NCI-H345 treated with DMSO at 0.1 percent for 48 hours (cell line): ENCODE results near the gene SESTD1.
"Not testable (repeated sequence)": the region's sequence is repeated elsewhere in the genome, so short reads cannot be mapped to it uniquely, and the experiment has no call there.

Experiments used
- DNase-seq: peaks from one replicate; lab custom pipeline; 2025; ENCODE audit not compliant: unreplicated experiment; lab: John Stamatoyannopoulos, UW

Gene SESTD1

DNA sequence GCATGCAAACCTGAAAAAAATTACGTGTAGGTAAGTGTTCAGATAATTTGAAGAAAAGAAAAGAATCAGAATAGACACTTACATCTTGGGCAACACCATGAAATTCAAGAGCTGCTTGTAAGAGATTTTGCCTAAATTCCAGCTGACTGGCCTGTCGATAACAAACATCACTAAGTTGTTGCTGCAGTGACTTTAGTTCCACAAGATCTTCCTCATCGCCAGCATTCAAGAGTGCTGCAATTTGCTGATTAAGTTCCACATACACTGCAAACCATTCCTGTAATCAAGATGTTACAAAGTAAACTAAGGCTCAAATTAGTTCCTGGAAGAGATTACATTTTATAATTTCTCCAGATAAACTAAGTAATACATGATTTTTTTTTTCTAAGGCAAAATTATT, 140.3 kb downstream of the SESTD1 start:
- no peak for DNase-seq

GRCh38 chr2:179123272-179123662, 141.4 kb downstream of the SESTD1 start:
- DNase-seq, result no peak

GRCh38 chr2:179107737-179108136, 156.9 kb downstream of the SESTD1 start:
- DNase-seq, result no peak

GRCh38 chr2:179106676-179107428, 157.8 kb downstream of the SESTD1 start:
- DNase-seq, result peak; percentile 93

DNA sequence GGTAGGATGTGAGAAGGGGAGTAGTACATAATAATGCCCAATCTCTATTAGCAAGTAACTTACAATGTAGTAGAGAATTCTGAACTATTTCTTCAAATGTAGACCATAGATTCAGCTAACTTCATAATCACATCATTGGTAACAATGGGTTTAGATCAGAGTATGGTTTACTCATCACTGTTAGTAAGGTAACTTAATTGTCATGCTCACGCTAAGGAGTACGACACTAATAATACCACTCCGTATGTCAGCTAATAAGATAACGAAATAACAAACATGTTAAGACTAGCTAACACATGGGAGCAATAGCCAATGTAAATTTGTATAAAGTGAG, 158.3 kb downstream of the SESTD1 start:
- DNase-seq, result peak; percentile 59

- no peak for DNase-seq
Observed at GRCh38 chr2:179104736-179105135, 159.9 kb downstream of the SESTD1 start.

GRCh38 chr2:179098080-179098689, 166.4 kb downstream of the SESTD1 start:
- DNase-seq, result no peak

DNA sequence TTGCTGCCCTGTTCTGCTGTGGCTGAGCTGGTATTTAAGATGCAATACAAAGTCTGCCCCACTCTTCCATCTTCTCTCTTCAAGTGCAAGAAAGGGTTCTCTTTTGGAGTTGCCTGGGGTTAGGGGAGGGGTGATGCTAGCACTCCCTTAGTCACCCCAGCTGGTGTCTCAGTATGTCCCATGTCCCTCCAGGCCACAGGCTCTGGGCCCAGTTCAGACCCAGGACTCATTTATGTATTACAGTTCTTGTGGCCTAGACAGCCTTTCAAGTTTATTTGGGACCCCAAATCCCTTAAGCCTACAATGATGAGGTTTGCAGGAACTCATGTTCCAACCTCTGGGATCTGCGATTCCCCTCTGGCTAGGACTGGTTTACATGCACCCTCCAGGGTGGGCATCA, 167.5 kb downstream of the SESTD1 start:
- DNase-seq, result no peak

- DNase-seq, result peak; percentile 24
Observed at GRCh38 chr2:179096090-179096489, 168.5 kb downstream of the SESTD1 start.

- DNase-seq, result not testable (repeated sequence)
Observed at GRCh38 chr2:179092912-179093311, 171.7 kb downstream of the SESTD1 start.

GRCh38 chr2:179082697-179083096, 181.9 kb downstream of the SESTD1 start:
- DNase-seq, result no peak

DNA sequence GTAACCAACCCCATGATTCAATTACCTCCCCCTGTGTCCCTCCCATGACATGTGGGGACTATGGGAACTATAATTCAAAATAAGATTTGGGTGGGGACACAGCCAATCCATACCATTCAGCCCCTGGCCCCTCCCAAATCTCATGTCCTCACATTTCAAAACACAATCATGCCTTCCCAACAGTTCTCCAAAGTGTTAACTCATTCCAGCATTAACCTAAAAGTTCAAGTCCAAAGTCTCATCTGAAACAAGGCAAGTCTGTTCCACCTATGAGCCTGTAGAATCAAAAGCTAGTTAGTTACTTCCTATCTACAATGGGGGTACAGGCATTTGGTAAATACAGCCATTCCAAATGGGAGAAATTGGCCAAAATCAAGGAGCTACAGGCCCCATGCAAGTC, 182.7 kb downstream of the SESTD1 start:
- no peak for DNase-seq

GRCh38 chr2:179072527-179072926, 192.1 kb downstream of the SESTD1 start:
- DNase-seq, result no peak

DNA sequence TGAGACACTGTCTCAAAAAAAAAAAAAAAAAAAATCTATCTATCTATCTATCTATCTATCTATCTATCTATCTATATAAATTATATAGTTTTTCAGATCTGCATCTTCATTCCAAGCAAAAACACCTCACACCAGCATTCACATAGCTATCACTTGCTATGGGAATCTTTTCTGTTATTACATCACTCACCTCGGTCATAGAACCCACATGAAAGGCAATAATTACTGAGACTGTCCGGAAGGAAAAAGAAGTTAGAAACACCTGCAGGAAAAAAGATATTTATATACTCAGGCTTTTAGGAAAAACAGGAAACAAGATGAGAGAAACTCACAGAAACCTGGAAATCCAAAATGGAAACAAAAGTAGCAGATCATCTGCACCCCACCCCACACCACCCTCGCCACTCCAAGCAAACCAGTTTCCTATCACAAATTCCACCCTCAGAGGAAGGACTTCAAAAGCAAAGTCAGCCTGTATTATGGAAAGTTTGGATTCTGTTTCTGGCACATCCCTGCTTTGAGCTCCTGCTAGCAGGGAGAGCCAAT, 192.7 kb downstream of the SESTD1 start:
- DNase-seq, result no peak

- no peak for DNase-seq
Observed at GRCh38 chr2:179070895-179071294, 193.7 kb downstream of the SESTD1 start.

DNA sequence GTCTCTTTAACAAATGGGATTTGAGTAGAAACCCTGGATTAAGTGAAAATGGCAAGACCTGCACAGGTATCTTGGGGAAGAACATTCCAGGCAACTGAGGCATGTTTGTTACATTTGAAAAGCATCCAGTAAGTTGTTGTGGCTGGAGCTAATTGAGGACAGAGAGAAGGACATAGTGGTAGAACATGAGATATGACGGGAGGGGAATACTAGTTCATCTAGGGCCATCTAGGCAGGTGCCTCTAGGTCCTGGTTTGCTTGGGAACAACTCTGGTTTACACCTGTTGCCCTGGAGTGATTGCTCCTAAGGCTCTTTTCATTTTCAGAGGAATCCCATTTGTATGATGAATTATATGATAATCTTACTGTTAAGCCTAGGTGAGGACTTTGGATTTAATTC, 194.9 kb downstream of the SESTD1 start:
- no peak for DNase-seq

DNA sequence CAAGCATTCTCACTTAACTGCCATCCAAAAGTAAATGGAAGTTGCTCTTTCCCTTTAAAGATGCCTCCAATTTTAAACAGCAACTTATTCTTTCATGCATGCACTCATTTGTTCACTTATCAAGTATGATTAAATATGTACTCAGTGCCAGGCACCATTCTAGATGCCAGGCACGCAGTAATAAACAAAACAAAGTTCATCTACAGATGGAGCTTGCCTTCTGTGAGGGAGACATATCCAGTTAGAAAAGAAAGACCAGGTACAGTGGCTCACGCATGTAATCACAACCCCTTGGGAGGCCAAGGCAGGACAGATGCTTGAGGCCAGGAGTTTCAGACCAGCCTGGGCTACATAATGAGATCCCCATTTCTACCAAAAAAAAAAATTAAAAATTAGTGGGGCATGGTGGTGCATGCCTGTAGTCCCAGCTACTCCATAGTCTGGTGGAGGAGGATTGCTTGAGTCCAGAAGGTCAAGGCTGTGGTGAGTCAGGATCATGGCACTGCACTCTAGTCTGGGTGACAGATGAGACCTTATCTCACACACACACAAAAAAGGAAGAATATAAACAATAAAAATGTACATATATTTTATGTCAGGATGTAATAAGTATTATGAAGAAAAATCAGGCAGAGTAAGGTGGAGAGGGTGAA, 195.5 kb downstream of the SESTD1 start:
- no peak for DNase-seq

GRCh38 chr2:179059026-179059700, 205.5 kb downstream of the SESTD1 start:
- no peak for DNase-seq

DNA sequence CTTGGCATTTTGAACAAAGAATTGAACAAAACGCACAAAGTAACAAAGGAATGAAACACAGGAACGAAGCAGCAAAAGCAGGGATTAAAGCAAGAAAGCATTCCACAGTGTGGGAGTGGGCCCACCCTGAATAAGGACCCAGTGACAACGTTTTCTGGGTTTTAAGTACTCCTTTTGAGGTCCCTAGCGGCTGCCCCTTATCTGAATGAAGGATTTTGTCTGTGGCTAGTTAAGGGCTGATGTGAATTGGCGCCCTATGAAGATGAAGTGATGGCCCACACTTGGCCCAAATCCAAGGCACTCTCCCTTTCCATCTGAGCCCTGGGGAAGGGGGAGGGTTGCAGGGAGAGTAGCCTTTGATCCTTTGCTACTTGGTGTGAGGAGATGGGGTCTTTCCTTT, 206.9 kb downstream of the SESTD1 start:
- no peak for DNase-seq

DNA sequence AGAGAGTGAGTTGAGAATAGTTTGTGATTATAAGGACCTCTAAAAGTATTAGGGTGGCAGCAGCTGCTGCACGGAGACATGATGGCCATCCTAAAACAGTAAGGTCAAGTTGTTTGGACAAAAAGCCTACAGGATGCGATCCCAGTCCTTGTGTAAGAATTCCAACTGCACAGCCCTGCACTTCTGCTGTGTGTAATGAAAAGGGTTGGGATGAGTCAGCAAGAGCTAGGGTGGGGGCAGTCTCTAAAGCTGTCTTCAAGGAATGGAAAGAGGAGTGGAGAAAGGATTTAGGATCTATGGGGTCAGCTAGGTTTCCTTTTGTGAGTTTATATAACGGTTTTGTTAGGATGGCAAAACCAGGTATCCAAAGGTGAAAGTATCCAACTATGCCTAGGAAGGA, 211.1 kb downstream of the SESTD1 start:
- DNase-seq, result not testable (repeated sequence)
